ENCODE measurements around the gene DGKB. TPM values are rescaled to one million over a fixed set of nuclear protein-coding genes. Genes with fewer than 3 reads are reported as not detected.

Gene DGKB
- total and polyA plus RNA-seq, 12 donors = 0.07 to 5.8 (median 1.5) TPM; not detected in 3

- Histone ChIP-seq H3K4me1 (replicated peaks in 1 of 2) (no peaks in the 10 kb centered on the region), H3K36me3 (replicated peaks in 1 of 2) (no peaks in the 10 kb centered on the region), H3K4me3 (no peak overlapping the region), H3K27ac (no peak overlapping the region), H3K9me3 (replicated peaks in 1 of 3) (peaks cover 0 to 3% (median 0%) of the 10 kb centered on the region in 3 donors), H3K27me3 (no peaks in the 10 kb centered on the region)
- no peak for DNase-seq
- no peak for TF ChIP-seq POLR2A (IDR thresholded peaks at IDR 0.05)
- no peak for TF ChIP-seq CTCF (IDR thresholded peaks at IDR 0.05)
- WGBS, 4 donors = 80 to 94% (median 88%) methylated on average over 2 of the region's 2 CpGs
- intact Hi-C loops (cut with DNase I) = no loop called here
These were observed 131.9 kb downstream of the DGKB start for GRCh38 chr7:14770614-14771013.

GRCh38 chr7:14769261-14769660 lies 133.3 kb downstream of the DGKB start:
- intact Hi-C loops (cut with DNase I) = no loop called here
- Histone ChIP-seq H3K4me3 (no peak overlapping the region), H3K4me1 (replicated peaks in 1 of 2) (no peaks in the 10 kb centered on the region), H3K27me3 (no peaks in the 10 kb centered on the region), H3K36me3 (replicated peaks in 1 of 2) (no peaks in the 10 kb centered on the region), H3K27ac (no peak overlapping the region), H3K9me3 (replicated peaks in 1 of 3) (peaks cover 0 to 3% (median 0%) of the 10 kb centered on the region in 3 donors)
- 75 to 86% (median 80%) methylated on average over 2 of the region's 2 CpGs for WGBS, 4 donors
- DNase-seq = no peak
- TF ChIP-seq CTCF (IDR thresholded peaks at IDR 0.05) (no peak), POLR2A (IDR thresholded peaks at IDR 0.05) (no peak)

- intact Hi-C loops (cut with DNase I) = no loop called here
- Histone ChIP-seq H3K27ac (no peak overlapping the region), H3K27me3 (no peaks in the 10 kb centered on the region), H3K4me3 (no peak overlapping the region), H3K36me3 (replicated peaks in 1 of 2) (no peaks in the 10 kb centered on the region), H3K4me1 (replicated peaks in 1 of 2) (no peaks in the 10 kb centered on the region), H3K9me3 (replicated peaks in 1 of 3) (no peaks in the 10 kb centered on the region)
- TF ChIP-seq POLR2A (IDR thresholded peaks at IDR 0.05) (no peak), CTCF (IDR thresholded peaks at IDR 0.05) (no peak)
- no peak for DNase-seq
- WGBS, 4 donors = 72 to 85% (median 81%) methylated on average over 2 of the region's 2 CpGs
These were observed 134.7 kb downstream of the DGKB start for GRCh38 chr7:14767716-14768425.

GRCh38 chr7:14766747-14767146 lies 135.8 kb downstream of the DGKB start:
- no peaks in the 10 kb centered on the region for H3K4me1 ChIP-seq (replicated peaks in 1 of 2)
- no peaks in the 10 kb centered on the region for H3K36me3 ChIP-seq (replicated peaks in 1 of 2)
- no peak overlapping the region for H3K4me3 ChIP-seq
- TF ChIP-seq CTCF (IDR thresholded peaks at IDR 0.05) (no peak), POLR2A (IDR thresholded peaks at IDR 0.05) (no peak)
- no peak for DNase-seq
- intact Hi-C loops (cut with DNase I) = no loop called here
- H3K27me3 ChIP-seq = no peaks in the 10 kb centered on the region
- no peak overlapping the region for H3K27ac ChIP-seq
- H3K9me3 ChIP-seq (replicated peaks in 1 of 3) = no peaks in the 10 kb centered on the region

Data from adrenal gland (tissue), 12 donors.